GM12878 (cell line): ENCODE data around the gene REPIN1. TPM values are rescaled to one million over a fixed set of nuclear protein-coding genes. Genes with fewer than 3 reads are reported as not detected.

ENCODE experiments used
- ATAC-seq: fragments of 200-7000 bp; cut with Tn5 transposase; 3 replicates; pipeline ENCODE4 v1.9.1; 2020; ENCODE audit warnings: mild to moderate bottlenecking, moderate library complexity
- BruUV-seq: library from RNA; stranded (reverse); fragments of 400-500 nt; replicated peaks from 2 replicates; lab custom pipeline; 2021; lab: Mats Ljungman, UMichigan
- CTCF ChIA-PET: fragments of 300-600 bp; sonication (Branson Sonifier 250); formaldehyde crosslinking; extraction: SDS; loops from one replicate; lab custom pipeline; 2021; ENCODE audit warnings: inconsistent platforms; lab: Yijun Ruan, JAX
- POLR2A ChIA-PET: fragments of 350-600 bp; formaldehyde crosslinking; extraction: SDS; loops from one replicate; lab custom pipeline; 2021; ENCODE audit warnings: inconsistent platforms; lab: Charles Lee
- RAD21 ChIA-PET: fragments of 300-600 bp; sonication (Branson Sonifier 250); formaldehyde crosslinking; loops from one replicate; lab custom pipeline; 2023; ENCODE audit warnings: antibody characterized with exemption; ENCODE audit not compliant: unreplicated experiment; lab: Charles Lee
- SMC1A ChIA-PET: fragments of 300-600 bp; sonication (Branson Sonifier 250); formaldehyde crosslinking; loops from one replicate; lab custom pipeline; 2023; ENCODE audit not compliant: unreplicated experiment, uncharacterized antibody; lab: Charles Lee
- DNase-seq: peaks from one replicate; pipeline ENCODE4 v3.0.0-alpha.2; 2011; ENCODE audit warnings: low read depth, low spot score
- FAIRE-seq: peaks from 3 replicates; lab custom pipeline; 2011; peaks lifted over from hg19 to GRCh38; lab: Jason Lieb, UNC
- H2AFZ ChIP-seq: 2 replicates; pipeline ENCODE4 v1.6.0; 2011; ENCODE audit warnings: low read depth, low read length, control low read depth; ENCODE audit not compliant: control insufficient read depth
- H3K27ac ChIP-seq: 2 replicates; pipeline ENCODE4 v1.5.1; 2011; ENCODE audit warnings: control low read depth; ENCODE audit not compliant: control insufficient read depth, insufficient read depth
- H3K27me3 ChIP-seq, 2 experiments: replicated peaks in 1 of 2; 2 replicates each; pipeline versions ENCODE4 v1.6.0 to v1.6.1; 2011; ENCODE audit warnings: low read length in 1 of 2; ENCODE audit not compliant: control insufficient read depth in 2 of 2, insufficient read depth in 2 of 2
- H3K36me3 ChIP-seq, 2 experiments: 2 replicates each; pipeline ENCODE4 v1.5.1; 2011; ENCODE audit warnings: low read length in 1 of 2; ENCODE audit not compliant: control insufficient read depth in 2 of 2, insufficient read depth in 2 of 2
- H3K4me1 ChIP-seq: 2 replicates; pipeline ENCODE4 v1.6.1; 2011; ENCODE audit warnings: mild to moderate bottlenecking, low read length, moderate library complexity, mixed read lengths; ENCODE audit not compliant: control insufficient read depth, insufficient read depth
- H3K4me2 ChIP-seq: 2 replicates; pipeline ENCODE4 v1.6.0; 2011; ENCODE audit warnings: control low read depth; ENCODE audit not compliant: control insufficient read depth, insufficient read depth
- H3K4me3 ChIP-seq: fragments of 200-600 bp; sonication (generic); 2 replicates; pipeline ENCODE4 v1.5.1; 2016
- H3K79me2 ChIP-seq: 2 replicates; pipeline ENCODE4 v1.6.0; 2011; ENCODE audit warnings: low read length; ENCODE audit not compliant: control insufficient read depth, insufficient read depth
- H3K9ac ChIP-seq: 2 replicates; pipeline ENCODE4 v1.8.0; 2011; ENCODE audit warnings: low read length, control low read depth, mixed read lengths; ENCODE audit not compliant: control insufficient read depth, insufficient read depth
- H3K9me3 ChIP-seq: replicated peaks from 3 replicates; pipeline ENCODE4 v1.5.1; 2011; ENCODE audit warnings: mild to moderate bottlenecking, low read length; ENCODE audit not compliant: control insufficient read depth, insufficient read depth
- H4K20me1 ChIP-seq: 2 replicates; pipeline ENCODE4 v1.6.0; 2011; ENCODE audit not compliant: control insufficient read depth, insufficient read depth
- FOXK2 ChIP-seq: fragments of 450-650 bp; IDR thresholded peaks from 2 replicates; pipeline ENCODE4 v1.6.1; 2017; ENCODE audit warnings: mild to moderate bottlenecking, moderate library complexity
- MTA3 ChIP-seq: IDR thresholded peaks from 2 replicates; pipeline ENCODE4 v1.6.1; 2012; ENCODE audit warnings: low read length, inconsistent platforms, borderline replicate concordance
- NR2C1 ChIP-seq: fragments of 450-650 bp; IDR thresholded peaks from 2 replicates; pipeline ENCODE4 v1.6.1; 2017; ENCODE audit warnings: antibody characterized with exemption, mild to moderate bottlenecking, moderate library complexity
- PBX3 ChIP-seq: IDR thresholded peaks from 2 replicates; pipeline ENCODE4 v1.6.1; 2011; ENCODE audit warnings: mild to moderate bottlenecking, low read depth, low read length, moderate library complexity; ENCODE audit not compliant: insufficient replicate concordance
- POLR2AphosphoS5 ChIP-seq: IDR thresholded peaks from 2 replicates; pipeline ENCODE4 v1.6.1; 2011; ENCODE audit warnings: mild to moderate bottlenecking, low read length, inconsistent platforms
- RBBP5 ChIP-seq: fragments of 200-600 bp; sonication (generic); conservative IDR thresholded peaks from 2 replicates; pipeline ENCODE4 v1.6.1; 2016
- RELB ChIP-seq: fragments of 450-650 bp; IDR thresholded peaks from 2 replicates; pipeline ENCODE4 v1.6.1; 2017; ENCODE audit warnings: low read depth, mild to moderate bottlenecking, moderate library complexity
- SMC3 ChIP-seq: IDR thresholded peaks from 2 replicates; pipeline ENCODE4 v1.6.1; 2011; ENCODE audit warnings: low read length, improper control_type of control experiment, borderline replicate concordance
- TCF12 ChIP-seq: IDR thresholded peaks from 2 replicates; pipeline ENCODE4 v1.6.1; 2011; ENCODE audit warnings: low read depth, mild to moderate bottlenecking, low read length
- USF1 ChIP-seq: IDR thresholded peaks from 2 replicates; pipeline ENCODE4 v1.6.1; 2011; ENCODE audit warnings: borderline replicate concordance, low read depth, mild to moderate bottlenecking, moderate library complexity, mixed read lengths, low read length; ENCODE audit not compliant: insufficient read depth; ENCODE audit errors: extremely low read length
- ZBTB4 ChIP-seq: fragments of 450-650 bp; formaldehyde crosslinking; IDR thresholded peaks from 2 replicates; pipeline ENCODE4 v1.4.0; 2022; ENCODE audit warnings: mild to moderate bottlenecking, moderate library complexity
- WGBS: methylation state at CpG from one replicate; pipeline ENCODE4 v1.1.6; 2016; ENCODE audit warnings: low lambda C conversion rate; ENCODE audit not compliant: insufficient replicate concordance, insufficient coverage; ENCODE audit errors: missing lambda C conversion rate; 5-methylcytosine and 5-hydroxymethylcytosine counted together
- in situ Hi-C: fragments of 300-500 bp; cut with MboI; formaldehyde crosslinking; loops from 9 replicates; pipeline ENCODE4 v1.14.3; 2018; ENCODE audit warnings: mixed read lengths
- intact Hi-C: fragments of 100-400 bp; cut with micrococcal nuclease; formaldehyde crosslinking; loops from one replicate; pipeline ENCODE4 v1.14.2; 2022; ENCODE audit not compliant: unreplicated experiment
- polyA plus RNA-seq, 11 experiments: library from polyadenylated mRNA; depleted of rRNA in 4 of 11; unstranded in 6 of 11; stranded (reverse) in 5 of 11; fragments of >200 nt; fragmentation: Nextera tagmentation in 4 of 11; fragmentation: Illumina TruSeq in 1 of 11; extraction: Ambion mirVana in 4 of 11; extraction: Trizol in 1 of 11; gene quantifications; 1 replicate in 1 of 11; 2 replicates in 10 of 11; pipeline versions ENCODE4 v1.2.1 to v1.2.3, GENCODE V29; 2011 to 2016; ENCODE audit warnings: inconsistent platforms in 2 of 11, missing spikeins in 2 of 11, low read depth in 1 of 11
- total RNA-seq, 4 experiments: library from RNA; depleted of rRNA in 3 of 4; stranded (reverse); fragments of >200 nt in 3 of 4; fragmentation: Illumina TruSeq in 1 of 4; extraction: Trizol in 1 of 4; gene quantifications; 2 replicates each; pipeline versions ENCODE4 v1.2.1 to v1.2.3, GENCODE V29; 2013 to 2021

Gene REPIN1
- total and polyA plus RNA-seq, 10 of the 15 experiments (the other 5 are each of a cell fraction or from before 2014, with no cell fraction given) = 5.1 to 172 (median 76.9) TPM

GRCh38 chr7:150368884-150369747 lies 494 bp downstream of the REPIN1 start (continued):
- TF ChIP-seq PBX3 = no peak
- 0 out of 2 replicates have a peak, but pooled peaks have one; percentile 16 for TF ChIP-seq TCF12
- no peak; the same call in 1 of the 2 replicates for TF ChIP-seq MTA3
- no peak for TF ChIP-seq USF1
- no peak for TF ChIP-seq FOXK2
- TF ChIP-seq SMC3 = no peak

GRCh38 chr7:150369748-150370501 lies 1.3 kb downstream of the REPIN1 start:
- Histone ChIP-seq H3K27ac (peak overlapping the region; percentile 97), H3K36me3 (peaks cover 17 to 20% of the 10 kb centered on the region in 2 experiments), H3K9me3 (no peaks in the 10 kb centered on the region), H3K4me1 (peaks cover 30% of the 10 kb centered on the region), H4K20me1 (no peaks in the 10 kb centered on the region; the same call in 1 of the 2 replicates), H3K4me3 (peak overlapping the region; percentile 96), H3K9ac (peak overlapping the region; percentile 99), H3K4me2 (peak overlapping the region; percentile 99), H2AFZ (no peak overlapping the region), H3K79me2 (peaks cover 67% of the 10 kb centered on the region), H3K27me3 (no peaks in the 10 kb centered on the region)
- DNase-seq = no peak
- CTCF ChIA-PET = interaction anchor here (0.9 to 7.7 kb wide), 9 partner anchors 8 to 84 kb away, joined by 3 to 70 read pairs (median 8); a partner anchor contains a TSS
- WGBS = 45% methylated on average over 23 of the region's 23 CpGs
- in situ Hi-C loops = no loop called here
- RAD21 ChIA-PET = interaction anchor here (0.6 to 5.3 kb wide), 15 partner anchors 8 to 417 kb away, joined by 3 to 45 read pairs (median 6); a partner anchor contains a TSS
- no peak for FAIRE-seq
- ATAC-seq = no peak
- TSS peak; percentile 53 for BruUV-seq
- SMC1A ChIA-PET = interaction anchor here (0.7 to 5.6 kb wide), 12 partner anchors 8 to 508 kb away, joined by 3 to 41 read pairs (median 8); a partner anchor contains a TSS
- POLR2A ChIA-PET = interaction anchor here (0.6 to 4.9 kb wide), 13 partner anchors 8 to 63 kb away, joined by 3 to 46 read pairs (median 6); partner anchors contain the start of genes ACTR3C and LRRC61
- intact Hi-C loops = loop anchor here (1.0 to 2.0 kb wide), 2 partner anchors 35 to 47 kb away; partner anchors contain the start of genes ACTR3C and LRRC61
- TF ChIP-seq NR2C1 (no peak), ZBTB4 (CRISPR knock-in tag) (no peak), RBBP5 (no peak), RELB (0 out of 2 replicates have a peak, but pooled peaks have one; percentile 1), POLR2AphosphoS5 (peak; percentile 11; the same call in 1 of the 2 replicates)
